GM04503 (cell line): ENCODE measurements around the gene CTXN2.

Source experiments
- DNase-seq: peaks from one replicate; pipeline ENCODE4 v3.0.0-alpha.2; 2012; ENCODE audit warnings: low read depth

The CTXN2 gene

GRCh38 chr15:48191574-48192225, at the start of gene CTXN2:
Gene CTXN2, plus strand, starts transcription at chr15:48191665. Its CDS starts 9,636 bp downstream, at chr15:48201301.
- no peak for DNase-seq

GRCh38 chr15:48143856-48144255, 47.6 kb upstream of the CTXN2 start:
- no peak for DNase-seq

DNA sequence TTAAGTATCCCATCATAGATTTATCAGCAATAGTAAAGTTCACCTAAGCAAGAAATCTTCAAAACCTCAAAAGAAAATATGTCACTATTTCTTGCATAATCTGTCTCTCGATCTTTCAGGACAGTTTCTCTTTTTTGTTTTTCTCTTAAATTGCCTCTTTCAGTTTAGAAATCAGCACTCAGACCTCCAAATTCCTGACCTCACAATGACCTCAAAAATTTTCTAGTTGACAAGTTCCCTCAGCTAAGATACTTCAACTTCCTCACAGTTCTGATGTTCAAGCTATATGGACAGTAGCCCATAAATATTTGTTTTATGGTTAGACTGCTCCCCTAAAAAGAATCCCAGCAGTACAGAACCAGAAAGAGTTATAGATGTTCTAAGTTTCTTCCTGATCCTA, 46.6 kb upstream of the CTXN2 start:
- DNase-seq, result no peak

DNA sequence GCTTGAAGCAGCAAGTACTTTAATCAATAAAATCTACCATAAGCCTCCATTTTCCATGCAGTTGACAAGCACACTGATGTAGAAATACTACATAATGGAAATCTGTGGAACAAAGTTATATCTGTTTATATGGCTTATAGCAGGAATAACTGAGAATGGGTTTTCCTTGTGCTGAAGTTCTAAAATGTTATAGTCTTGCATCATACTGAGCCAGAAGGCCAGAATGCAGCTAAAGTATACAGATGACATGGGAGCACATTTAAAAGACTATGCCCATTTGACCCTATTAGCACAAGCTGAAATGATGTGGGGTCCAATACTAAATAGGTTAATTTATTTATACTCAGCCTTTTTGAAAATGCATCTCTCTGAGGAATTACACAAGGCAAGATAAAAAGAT, 45.5 kb upstream of the CTXN2 start:
- DNase-seq, result no peak

DNA sequence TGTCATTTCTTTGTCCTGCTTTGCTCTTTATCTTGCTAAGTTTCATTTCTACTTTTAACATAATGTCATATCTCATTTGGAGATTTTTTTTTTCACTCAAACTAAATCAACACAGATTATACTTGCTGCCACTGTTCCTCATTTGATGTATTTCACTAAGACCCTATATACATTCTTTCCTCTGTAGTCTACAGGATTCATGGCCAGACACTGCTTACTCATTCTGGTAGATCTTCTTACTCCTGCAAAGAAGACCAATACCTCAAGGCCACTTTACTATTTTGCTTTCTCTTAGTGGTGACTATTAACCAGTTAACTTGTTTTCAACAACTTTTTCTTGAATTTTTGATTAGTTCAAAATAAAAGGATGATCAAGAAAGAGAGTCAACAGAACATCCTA, 44.1 kb upstream of the CTXN2 start:
- no peak for DNase-seq

DNA sequence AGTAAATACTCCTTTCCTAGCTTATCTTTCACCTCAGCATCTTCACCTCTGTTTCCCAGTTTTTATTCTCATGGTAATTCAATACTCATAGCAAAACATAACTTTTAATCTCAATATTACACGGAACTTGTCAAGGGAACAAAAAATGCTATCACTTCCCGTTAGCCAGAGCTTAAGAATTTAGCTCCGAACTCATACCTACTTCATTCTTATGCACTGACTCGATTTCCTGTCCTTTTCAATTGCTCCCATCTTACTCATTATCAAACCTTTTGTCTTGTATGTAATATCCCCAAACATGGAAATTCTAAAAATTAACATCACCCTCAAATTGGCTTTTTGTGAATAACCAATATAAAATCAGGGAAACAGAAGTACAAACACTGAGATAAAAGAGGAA, 41.6 kb upstream of the CTXN2 start:
- DNase-seq, result no peak

GRCh38 chr15:48153526-48153925, 37.9 kb upstream of the CTXN2 start:
- DNase-seq, result no peak

DNA sequence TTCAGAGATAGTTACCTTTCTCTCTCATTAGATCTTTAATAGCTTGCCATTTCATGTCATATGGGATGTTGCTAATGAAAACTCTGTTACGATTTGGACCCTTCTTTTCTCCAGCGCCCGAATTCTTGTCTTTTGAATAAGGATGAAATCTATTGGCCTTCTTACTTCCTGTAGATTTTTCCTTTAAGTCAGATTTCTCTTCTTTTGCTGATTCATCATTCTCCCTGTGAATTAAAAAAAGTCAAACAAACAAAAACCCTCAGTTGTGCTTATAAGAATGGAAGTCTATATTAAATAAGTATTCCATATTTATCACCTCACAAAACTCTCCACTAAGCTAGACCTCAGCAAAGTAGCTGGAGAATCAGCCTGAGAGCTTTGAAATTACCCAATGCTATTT, 22.8 kb upstream of the CTXN2 start:
- DNase-seq, result no peak

GRCh38 chr15:48170981-48171380, 20.5 kb upstream of the CTXN2 start:
- no peak for DNase-seq

DNA sequence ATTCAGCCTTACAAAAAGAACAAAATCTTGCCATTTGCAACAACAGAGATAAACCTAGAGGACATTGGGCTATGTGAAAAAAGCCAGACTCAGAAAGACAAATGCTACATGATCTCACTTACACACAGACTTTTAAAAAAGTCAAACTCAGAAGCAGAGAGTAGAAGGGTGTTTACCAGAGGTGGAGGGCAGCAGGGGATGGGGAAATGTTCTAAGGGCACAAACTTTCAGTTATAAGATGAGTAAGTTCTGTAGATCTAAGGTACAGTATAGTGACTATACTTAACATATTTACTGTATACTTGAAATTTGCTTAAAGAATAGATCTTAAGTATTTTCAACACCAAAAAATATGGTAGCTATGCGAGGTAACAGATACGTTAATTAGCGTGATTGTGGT, 16.3 kb upstream of the CTXN2 start:
- DNase-seq, result no peak

DNA sequence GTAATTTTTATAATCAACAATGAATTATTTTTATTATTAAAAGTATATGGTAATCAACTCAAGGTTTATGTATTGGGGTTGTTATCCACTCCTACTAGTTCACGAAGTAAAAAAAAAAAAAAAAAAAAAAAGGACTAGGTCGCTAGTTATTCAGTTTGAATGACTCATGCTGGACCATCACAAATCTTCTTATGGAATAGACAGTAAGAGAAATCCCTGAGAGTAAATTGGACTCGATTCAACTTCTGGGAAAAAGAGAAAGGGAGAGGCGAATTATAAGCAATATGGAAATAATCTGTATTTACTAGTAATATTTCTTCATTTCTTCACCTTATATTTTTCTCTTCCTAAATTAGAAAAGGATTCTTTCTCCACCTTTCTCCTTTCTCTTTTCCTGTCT, 15.4 kb upstream of the CTXN2 start:
- DNase-seq, result no peak

- no peak for DNase-seq
These were observed 14.5 kb upstream of the CTXN2 start for GRCh38 chr15:48176957-48177356.

DNA sequence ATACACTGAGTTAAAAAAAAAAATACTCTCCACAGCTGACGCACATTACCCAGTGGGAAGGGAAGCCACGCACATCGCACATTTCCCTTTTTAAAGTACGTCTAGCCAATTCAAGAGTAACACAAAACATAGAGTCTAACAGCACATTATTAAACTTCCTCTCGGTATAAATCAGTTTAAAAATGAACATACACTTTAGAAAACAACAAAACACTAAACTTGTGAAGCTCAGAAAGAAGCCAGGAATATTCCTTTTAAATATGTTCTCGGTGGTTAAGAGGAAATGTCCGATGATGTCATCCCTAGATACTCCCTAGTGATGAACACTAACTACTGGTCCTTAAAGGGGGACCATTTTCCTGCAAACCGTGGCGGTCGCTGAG, 14.1 kb upstream of the CTXN2 start:
- DNase-seq, result no peak

DNA sequence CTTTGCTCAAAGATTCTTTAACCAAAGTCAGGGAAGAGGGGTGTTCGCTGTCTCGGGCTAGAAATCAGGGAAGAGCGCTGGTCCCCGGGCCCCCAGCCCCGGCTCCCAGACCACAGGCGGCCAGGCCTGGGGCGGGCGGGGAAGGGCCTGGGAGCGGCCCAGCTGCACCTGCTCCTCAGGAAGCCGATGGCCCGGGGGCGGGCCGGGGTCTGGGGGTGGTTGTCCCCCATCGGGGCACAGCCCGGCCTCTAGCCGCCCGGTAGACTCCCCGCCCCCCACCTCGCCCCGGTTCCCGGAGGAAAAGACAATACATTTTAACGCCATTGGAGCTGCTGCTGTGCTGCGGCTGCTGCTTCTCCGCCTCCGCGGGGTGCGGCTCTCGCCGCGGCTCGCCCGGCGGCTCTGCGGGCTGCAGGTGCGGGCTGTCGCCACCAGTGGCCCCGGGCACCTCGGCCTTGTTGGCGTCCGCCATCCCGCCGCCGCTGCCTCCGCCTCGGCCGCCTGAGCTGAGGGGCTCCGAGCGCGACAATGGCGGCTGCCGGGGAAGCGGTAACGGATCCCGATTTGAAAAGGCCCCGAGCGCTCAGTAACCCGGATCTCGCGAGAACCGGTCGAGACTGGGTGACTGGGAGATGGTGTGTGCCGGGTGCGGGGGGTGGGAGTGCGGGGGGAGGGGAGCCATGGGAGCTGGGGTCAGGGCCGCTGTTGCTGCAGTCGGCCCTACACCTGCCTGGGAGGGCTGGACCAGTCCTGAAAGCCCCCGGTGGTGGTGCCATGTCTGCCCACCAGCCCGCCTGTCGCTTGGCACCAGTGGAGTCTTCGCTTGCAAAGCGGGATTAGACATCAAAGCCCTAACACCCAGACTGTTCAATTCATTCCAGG, 13.5 kb upstream of the CTXN2 start, which contains the start of gene MYEF2:
Gene MYEF2 (minus strand): TSS at position 530 of the 882 bp plus-strand sequence. CDS start 58 bp downstream, at position 472.
- DNase-seq, result no peak

DNA sequence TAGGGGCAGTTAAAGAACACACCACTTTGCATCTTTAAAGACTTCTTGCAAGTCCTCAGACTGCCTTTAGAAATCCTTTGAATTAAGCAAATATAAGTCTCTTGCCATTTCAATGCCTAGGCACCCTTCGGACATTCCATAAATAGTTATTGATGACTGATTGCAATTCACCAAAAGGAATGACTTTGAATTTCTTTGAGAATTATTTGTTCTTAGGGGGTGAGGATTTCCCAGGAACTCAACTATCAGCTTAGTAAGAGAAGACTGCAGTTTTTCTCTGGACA, 12.9 kb upstream of the CTXN2 start:
- no peak for DNase-seq

GRCh38 chr15:48182749-48183148, 8.7 kb upstream of the CTXN2 start:
- DNase-seq, result no peak

- DNase-seq, result no peak
These were observed 5.9 kb upstream of the CTXN2 start for GRCh38 chr15:48185529-48185928.

- no peak for DNase-seq
These were observed 5.2 kb upstream of the CTXN2 start for GRCh38 chr15:48186271-48186670.

GRCh38 chr15:48190932-48191573, 412 bp upstream of the CTXN2 start:
- no peak for DNase-seq

DNA sequence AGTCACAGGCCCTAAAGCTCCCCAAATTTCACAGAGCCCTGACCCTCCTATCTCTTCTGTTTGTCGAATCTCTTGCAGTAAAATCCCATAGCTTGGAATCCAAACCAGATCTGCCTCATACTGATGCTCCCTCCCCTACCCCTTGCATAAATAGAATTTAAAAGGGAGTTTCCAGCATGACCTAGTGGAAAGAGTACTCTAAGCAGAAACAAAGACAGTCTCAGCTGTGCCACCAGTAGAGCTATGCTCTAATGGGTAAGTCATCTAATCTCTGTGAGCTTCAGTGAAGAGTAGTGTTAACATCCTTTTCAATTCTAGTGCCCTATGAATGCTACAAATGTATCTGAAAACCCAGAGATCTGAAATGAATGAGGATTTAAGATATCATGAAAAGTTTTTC, 10.6 kb downstream of the CTXN2 start:
- DNase-seq, result no peak

GRCh38 chr15:48205981-48206380, 14.5 kb downstream of the CTXN2 start, which contains the start of gene SLC12A1:
Gene SLC12A1, plus strand, starts transcription at chr15:48206302. Its CDS starts 1,418 bp downstream, at chr15:48207720.
- DNase-seq, result no peak

- DNase-seq, result no peak
These were observed 29.8 kb downstream of the CTXN2 start for GRCh38 chr15:48221261-48221660.

- peak; percentile 16 for DNase-seq
These were observed 30.4 kb downstream of the CTXN2 start for GRCh38 chr15:48221885-48222284.
